GM19238 (cell line): ENCODE data around the gene EEF2.
"Not testable (repeated sequence)": the region's sequence is repeated elsewhere in the genome, so short reads cannot be mapped to it uniquely, and the experiment has no call there.

Experiments
- DNase-seq: peaks from one replicate; pipeline ENCODE4 v3.0.0; 2011; ENCODE audit warnings: low spot score; ENCODE audit not compliant: insufficient read length

EEF2 gene

GRCh38 chr19:3969435-3970312 lies 15.6 kb downstream of the EEF2 start:
- no peak for DNase-seq

- DNase-seq = no peak
These were observed 16.5 kb downstream of the EEF2 start for GRCh38 chr19:3968556-3969434.

DNA sequence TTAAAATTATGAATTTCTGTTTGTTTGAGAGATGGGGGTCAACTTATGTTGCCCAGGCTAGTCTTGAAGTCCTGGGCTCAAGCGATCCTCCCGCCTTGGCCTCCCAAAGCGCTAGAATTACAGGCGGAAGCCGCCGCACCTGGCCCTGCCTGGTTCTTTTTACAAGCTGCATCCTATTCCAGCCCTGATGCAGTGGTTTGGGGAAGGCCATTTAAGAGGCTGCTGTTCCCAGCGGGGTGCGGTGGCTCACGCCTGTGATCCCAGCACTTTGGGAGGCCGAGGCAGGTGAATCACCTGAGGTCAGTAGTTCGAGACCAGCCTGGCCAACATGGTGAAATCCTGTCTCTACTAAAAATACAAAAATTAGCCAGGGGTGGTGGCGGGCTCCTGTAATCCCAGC lies 17.3 kb downstream of the EEF2 start:
- DNase-seq = not testable (repeated sequence)

GRCh38 chr19:3966051-3967017 lies 18.9 kb downstream of the EEF2 start:
- DNase-seq = no peak

DNA sequence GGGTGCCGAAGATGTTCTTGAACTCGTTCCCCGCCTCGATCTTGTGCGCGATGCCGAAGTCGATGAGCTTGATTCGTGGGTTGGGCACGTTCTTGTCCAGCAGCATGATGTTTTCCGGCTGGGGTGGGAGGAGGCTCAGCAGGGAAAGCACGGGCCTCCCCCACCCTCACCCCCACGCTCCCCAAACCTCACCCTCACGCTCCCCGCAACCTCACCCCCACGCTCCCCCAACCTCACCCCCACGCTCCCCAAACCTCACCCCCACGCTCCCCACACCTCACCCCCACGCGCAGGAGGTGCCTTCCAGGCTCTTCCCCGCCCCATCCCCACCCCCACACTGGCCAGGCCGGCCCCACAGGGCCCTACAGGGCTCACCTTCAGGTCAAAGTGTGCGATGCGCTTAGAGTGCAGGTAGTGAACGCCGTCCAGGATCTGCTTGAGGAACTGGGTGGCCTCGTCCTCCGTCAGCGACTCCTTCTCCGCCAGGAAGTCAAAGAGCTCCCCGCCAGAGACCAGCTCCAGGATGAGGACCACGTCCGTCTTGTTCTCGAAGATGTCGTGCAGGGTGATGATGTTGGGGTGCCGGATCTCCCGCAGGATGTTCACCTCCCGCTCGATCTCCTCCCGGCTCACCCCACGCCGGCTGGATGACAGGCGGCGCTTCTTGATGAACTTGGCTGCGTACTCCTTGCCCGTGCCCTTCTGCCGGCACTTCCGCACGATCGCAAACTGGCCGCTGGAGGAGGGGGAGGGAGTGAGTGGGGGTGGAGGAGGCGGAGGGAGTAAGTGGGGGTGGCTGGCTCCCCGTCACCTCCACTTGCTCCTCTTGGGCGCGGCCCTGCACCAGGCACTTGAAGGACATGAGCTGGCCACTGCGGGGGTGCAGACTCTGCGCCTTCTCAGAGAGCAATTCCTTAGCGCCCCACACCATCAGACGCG lies 20.7 kb downstream of the EEF2 start:
- DNase-seq = no peak

DNA sequence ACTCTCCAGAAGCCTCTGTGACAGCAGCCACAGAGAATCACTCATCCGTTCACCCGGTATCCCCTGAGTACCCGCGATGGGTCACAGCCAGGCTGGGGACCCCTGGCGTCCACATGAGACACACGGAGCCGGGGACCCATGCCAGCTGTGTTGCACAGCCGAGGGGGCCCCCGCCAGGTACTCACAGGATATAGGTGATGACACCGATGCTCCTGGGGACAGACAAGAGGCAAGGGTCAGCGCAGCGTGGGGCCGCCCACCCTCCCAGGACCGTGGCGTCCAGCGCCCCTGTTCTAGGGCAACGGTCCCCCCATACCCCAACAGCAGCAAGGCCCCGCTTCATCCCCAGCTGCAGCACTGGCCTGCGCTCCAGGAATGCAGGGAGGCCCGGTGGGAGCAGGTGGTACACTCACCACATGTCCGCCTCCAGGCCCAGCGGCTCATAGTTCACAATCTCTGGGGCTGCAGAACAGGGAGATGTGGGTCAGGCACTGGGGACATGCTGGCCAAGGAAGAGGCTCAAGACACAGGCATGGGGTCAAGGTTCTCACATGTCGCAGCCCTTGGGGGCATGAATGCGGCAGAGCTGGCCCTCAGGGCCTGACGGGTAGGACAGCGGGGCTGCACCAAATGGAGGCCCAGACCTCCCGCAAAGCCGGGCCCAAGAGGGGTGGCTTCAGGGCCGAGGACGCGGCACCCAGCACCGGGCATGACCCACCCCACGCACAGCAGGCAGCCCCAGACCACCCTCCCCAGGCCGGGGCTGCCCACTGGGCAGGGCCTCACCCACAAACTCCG lies 21.6 kb downstream of the EEF2 start:
- DNase-seq = no peak

DNA sequence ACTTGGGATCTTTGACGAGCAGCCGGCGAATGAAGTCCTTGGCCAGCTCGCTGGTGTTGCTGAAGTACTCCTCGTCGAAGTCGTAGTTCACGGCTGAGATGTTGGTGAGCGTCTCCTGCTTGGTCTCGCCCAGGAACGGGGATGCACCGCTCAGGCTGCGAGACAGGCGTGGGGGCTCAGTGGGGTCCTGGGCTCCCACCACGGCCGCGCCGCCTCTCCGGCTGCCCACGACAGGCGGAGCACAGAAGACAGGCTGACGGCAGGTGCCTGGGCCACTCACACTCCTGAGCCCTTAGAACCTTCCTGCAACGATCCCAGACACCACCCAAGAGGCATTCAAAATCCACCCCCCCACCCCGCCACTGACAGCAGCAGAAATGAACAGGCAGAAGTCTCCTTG lies 24.3 kb downstream of the EEF2 start:
- no peak for DNase-seq

- DNase-seq = no peak
These were observed 25.5 kb downstream of the EEF2 start for GRCh38 chr19:3959766-3960131.

DNA sequence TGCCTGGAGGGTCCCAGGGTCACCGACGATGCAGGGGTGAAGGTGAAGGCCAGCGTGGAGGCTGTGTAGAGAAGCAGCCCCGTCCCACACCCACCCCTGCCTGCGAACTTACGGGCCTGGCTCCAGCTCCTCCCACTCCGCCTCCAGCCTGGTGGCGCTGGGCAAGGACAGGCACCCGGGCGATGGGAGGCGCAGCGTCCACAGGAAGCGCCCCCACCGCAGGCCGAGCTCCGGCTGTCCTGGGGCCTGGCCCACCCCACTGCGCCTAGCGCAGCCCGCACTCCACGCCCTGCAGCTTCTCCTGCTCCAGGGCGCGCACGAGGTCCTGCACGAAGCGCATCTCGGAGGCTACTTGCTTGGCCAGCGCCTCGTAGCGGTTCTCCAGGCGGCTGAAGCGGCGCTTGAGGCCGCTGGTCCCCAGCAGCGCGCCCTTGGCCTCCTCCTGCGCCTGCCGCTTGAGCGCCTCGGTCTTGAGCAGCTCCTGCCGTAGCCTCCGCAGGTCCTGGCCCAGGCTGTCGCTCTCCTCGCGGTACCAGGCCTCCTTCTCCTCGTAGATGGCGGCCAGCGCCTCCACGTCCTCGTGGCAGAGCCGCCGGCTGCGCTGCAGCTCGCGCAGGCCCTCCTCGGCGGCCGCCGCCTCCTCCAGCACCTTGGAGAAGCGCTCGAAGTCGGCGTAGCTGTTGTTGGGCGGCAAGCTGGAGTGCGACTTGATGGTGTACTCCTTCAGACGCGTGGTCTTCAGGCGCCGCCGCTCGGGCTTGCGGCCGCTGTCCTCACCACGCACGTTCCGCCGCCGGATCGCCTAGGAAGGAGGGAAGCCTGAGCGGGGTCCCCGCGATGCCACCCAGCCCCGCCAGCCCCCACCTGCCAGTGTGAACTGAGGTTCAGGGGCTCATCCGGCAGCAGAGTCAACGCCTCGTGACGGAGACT lies 26.2 kb downstream of the EEF2 start:
- DNase-seq = no peak

- no peak for DNase-seq
These were observed 29.6 kb downstream of the EEF2 start for GRCh38 chr19:3955688-3956087.

DNA sequence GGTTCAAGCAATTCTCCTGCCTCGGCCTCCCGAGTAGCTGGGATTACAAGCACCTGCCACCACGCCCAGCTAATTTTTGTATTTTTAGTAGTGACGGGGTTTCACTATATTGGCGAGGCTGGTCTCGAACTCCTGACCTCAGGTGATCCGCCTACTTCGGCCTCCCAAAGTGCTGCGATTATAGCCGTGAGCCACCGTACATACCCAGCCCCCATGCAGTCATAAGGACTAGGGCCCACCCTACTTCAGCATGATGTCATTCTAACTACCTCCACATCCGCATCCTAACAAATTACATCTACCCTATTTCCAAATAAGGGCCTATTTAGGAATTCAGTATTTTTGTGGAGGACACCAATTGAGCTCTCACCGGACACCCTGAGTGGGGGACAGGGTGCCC lies 30.0 kb downstream of the EEF2 start:
- DNase-seq = not testable (repeated sequence)

DNA sequence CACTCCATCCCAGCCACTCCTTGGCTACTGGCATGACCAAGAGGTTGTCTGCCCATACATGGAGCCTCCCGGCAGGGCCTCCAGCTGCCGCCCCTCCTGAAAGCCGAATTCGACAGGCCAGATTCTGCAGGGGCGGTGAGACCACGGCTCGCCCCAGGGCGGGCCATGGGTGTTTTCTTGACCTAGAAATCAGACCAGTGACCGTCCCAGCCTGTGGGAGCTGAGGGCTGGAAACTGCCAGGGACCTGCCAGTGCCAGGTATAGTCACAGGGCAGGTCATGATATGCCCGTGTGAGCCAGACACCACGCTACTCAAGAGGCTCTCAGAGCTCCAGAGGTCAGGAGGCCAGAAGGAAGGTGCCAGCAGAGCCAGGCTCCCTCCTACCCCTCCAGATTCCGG lies 31.2 kb downstream of the EEF2 start:
- no peak for DNase-seq

- DNase-seq = not testable (repeated sequence)
These were observed 32.4 kb downstream of the EEF2 start for GRCh38 chr19:3952755-3953276.

GRCh38 chr19:3950871-3951861 lies 34.1 kb downstream of the EEF2 start:
- no peak for DNase-seq

- no peak for DNase-seq
These were observed 35.0 kb downstream of the EEF2 start for GRCh38 chr19:3949997-3950859.

DNA sequence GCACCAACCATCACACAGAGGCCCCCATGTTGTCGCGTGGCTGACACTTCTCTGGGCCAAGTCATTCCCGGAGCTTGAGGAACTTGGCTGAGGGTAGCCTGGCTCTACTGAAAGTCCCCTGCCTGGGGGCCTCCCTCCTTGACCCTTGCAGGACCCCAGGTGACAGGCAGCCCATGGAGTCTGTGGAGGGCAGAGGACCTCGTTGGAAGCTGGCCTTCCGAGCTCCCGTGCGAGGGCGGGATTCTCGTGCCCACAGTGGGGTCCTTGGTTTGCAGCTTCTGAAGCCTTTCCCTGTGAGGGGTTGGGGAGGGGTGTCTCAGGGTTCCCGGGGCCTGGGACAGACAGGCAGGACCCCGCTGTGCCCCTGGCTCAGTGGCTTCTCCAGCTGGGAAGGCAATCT lies 36.0 kb downstream of the EEF2 start:
- DNase-seq = no peak
